Progenitor cell of endocrine pancreas (in vitro differentiated cells): Measurements from ENCODE around the gene CDK19. TPM values are rescaled to one million over a fixed set of nuclear protein-coding genes. Genes with fewer than 3 reads are reported as not detected.

Experiments
- DNase-seq: peaks from one replicate; pipeline ENCODE4 v3.0.0; 2021; ENCODE audit warnings: low spot score; ENCODE audit not compliant: unreplicated experiment
- H3K27ac Mint-ChIP-seq: 2 replicates; pipeline ENCODE4 v1.8.0; 2021; ENCODE audit warnings: mild to moderate bottlenecking, moderate library complexity, mixed read lengths
- H3K27me3 Mint-ChIP-seq: 2 replicates; pipeline ENCODE4 v1.8.0; 2021; ENCODE audit warnings: mixed read lengths
- H3K36me3 Mint-ChIP-seq: 2 replicates; pipeline ENCODE4 v1.8.0; 2022; ENCODE audit warnings: mixed read lengths; ENCODE audit not compliant: insufficient read depth
- H3K4me1 Mint-ChIP-seq: 2 replicates; pipeline ENCODE4 v1.8.0; 2021; ENCODE audit warnings: low read depth, mixed read lengths
- H3K4me3 Mint-ChIP-seq: 2 replicates; pipeline ENCODE4 v1.8.0; 2021; ENCODE audit warnings: low read depth, mild to moderate bottlenecking, moderate library complexity, mixed read lengths
- H3K9me3 Mint-ChIP-seq: 2 replicates; pipeline ENCODE4 v1.8.0; 2021; ENCODE audit warnings: low read depth, mixed read lengths
- CTCF ChIP-seq: fragments of 200-600 bp; sonication (generic); IDR thresholded peaks from one replicate; pipeline ENCODE4 v1.5.0; 2021; ENCODE audit warnings: antibody characterized with exemption, mild to moderate bottlenecking; ENCODE audit not compliant: unreplicated experiment
- total RNA-seq: library from RNA; stranded (reverse); gene quantifications from 2 replicates; pipeline ENCODE4 v1.2.1, GENCODE V29; 2021

CDK19 gene
- total RNA-seq, 1 donor from 2014 or later: 26.2 TPM

GRCh38 chr6:110573136-110573535 is 242.1 kb downstream of the CDK19 start:
- Mint-ChIP-seq H3K9me3 (no peaks in the 10 kb centered on the region), H3K27me3 (no peaks in the 10 kb centered on the region)
- TF ChIP-seq CTCF: no peak

GRCh38 chr6:110567957-110568696 is 247.1 kb downstream of the CDK19 start:
- no peak overlapping the region for H3K27ac Mint-ChIP-seq
- TF ChIP-seq CTCF: no peak
- H3K4me1 Mint-ChIP-seq: peaks cover 16% of the 10 kb centered on the region
- no peaks in the 10 kb centered on the region for H3K27me3 Mint-ChIP-seq
- DNase-seq: no peak
- no peaks in the 10 kb centered on the region for H3K9me3 Mint-ChIP-seq
- no peak overlapping the region for H3K4me3 Mint-ChIP-seq
- no peaks in the 10 kb centered on the region for H3K36me3 Mint-ChIP-seq

More at GRCh38 chr6:110573136-110573535, 242.1 kb downstream of the CDK19 start:
- H3K27ac Mint-ChIP-seq: no peak overlapping the region
- no peaks in the 10 kb centered on the region for H3K36me3 Mint-ChIP-seq
- H3K4me3 Mint-ChIP-seq: no peak overlapping the region
- H3K4me1 Mint-ChIP-seq: peaks cover 10% of the 10 kb centered on the region
- DNase-seq: no peak

- H3K9me3 Mint-ChIP-seq: no peaks in the 10 kb centered on the region
- H3K27ac Mint-ChIP-seq: peak overlapping the region; percentile 21
- H3K36me3 Mint-ChIP-seq: no peaks in the 10 kb centered on the region
- H3K27me3 Mint-ChIP-seq: no peaks in the 10 kb centered on the region
- TF ChIP-seq CTCF: no peak
- H3K4me3 Mint-ChIP-seq: no peak overlapping the region
- peaks cover 16% of the 10 kb centered on the region for H3K4me1 Mint-ChIP-seq
- no peak for DNase-seq
Measured at GRCh38 chr6:110566346-110567125, 248.7 kb downstream of the CDK19 start.

- Mint-ChIP-seq H3K36me3 (no peaks in the 10 kb centered on the region), H3K27ac (no peak overlapping the region), H3K4me3 (no peak overlapping the region), H3K9me3 (no peaks in the 10 kb centered on the region), H3K4me1 (peaks cover 16% of the 10 kb centered on the region), H3K27me3 (no peaks in the 10 kb centered on the region)
- no peak for TF ChIP-seq CTCF
- no peak for DNase-seq
Measured at GRCh38 chr6:110564703-110565421, 250.4 kb downstream of the CDK19 start.

- H3K36me3 Mint-ChIP-seq: no peaks in the 10 kb centered on the region
- H3K4me3 Mint-ChIP-seq: no peak overlapping the region
- no peak overlapping the region for H3K27ac Mint-ChIP-seq
- H3K27me3 Mint-ChIP-seq: no peaks in the 10 kb centered on the region
- H3K4me1 Mint-ChIP-seq: peaks cover 16% of the 10 kb centered on the region
- TF ChIP-seq CTCF: no peak
- DNase-seq: no peak
- no peaks in the 10 kb centered on the region for H3K9me3 Mint-ChIP-seq
Measured at GRCh38 chr6:110563711-110564110, 251.6 kb downstream of the CDK19 start.
